Left renal cortex interstitium (tissue), 4 donors: ENCODE data around the gene TMEM35B. TPM values are rescaled to one million over a fixed set of nuclear protein-coding genes. Genes with fewer than 3 reads are reported as not detected.
A peak's percentile ranks its signal among the peaks of the same experiment; 100 is the strongest.
"Not testable (repeated sequence)": the region's sequence is repeated elsewhere in the genome, so short reads cannot be mapped to it uniquely, and the experiment has no call there.

ENCODE experiments used
- DNase-seq, 4 donors: peaks; one replicate each; pipeline ENCODE4 v3.0.0-alpha.2; 2013; ENCODE audit warnings: low read depth in 4 of 4, low spot score in 2 of 4, missing footprints in 1 of 4
- polyA plus RNA-seq, 4 donors: library from polyadenylated mRNA; unstranded; fragments of 120-200 nt; gene quantifications; one replicate each; pipeline ENCODE4 v1.2.1, GENCODE V29; 2013; ENCODE audit not compliant: insufficient read length in 4 of 4

The TMEM35B gene
- 10 to 100 TPM; 24.9 to 32.8 (median 30.5) TPM for polyA plus RNA-seq

- peak in 3 of 4 donors; percentile 23 to 42 (median 29) for DNase-seq
These were observed at the start of gene TMEM35B for GRCh38 chr1:34984793-34985608. Gene TMEM35B, minus strand, starts transcription at chr1:34985347. Its CDS starts 42 bp downstream, at chr1:34985305.

DNA sequence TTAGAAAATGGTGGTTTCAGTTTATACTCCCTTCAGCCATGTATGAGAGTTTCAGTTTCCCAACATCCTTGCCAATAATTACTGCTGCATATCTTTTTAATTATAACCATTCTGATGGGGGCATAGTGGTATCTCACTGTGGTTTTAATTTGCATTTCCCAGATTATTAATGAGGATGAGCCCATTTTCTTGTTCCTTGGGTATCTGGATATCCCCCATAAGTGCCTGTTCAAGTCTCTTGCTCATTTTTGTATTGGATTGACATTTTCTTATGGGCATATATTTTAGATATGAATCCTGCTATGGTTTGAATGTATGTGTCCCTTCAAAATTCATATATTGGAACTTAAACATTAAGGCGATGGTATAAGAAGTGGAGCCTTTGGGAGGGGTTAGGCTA, 48.2 kb upstream of the TMEM35B start:
- DNase-seq = no peak

DNA sequence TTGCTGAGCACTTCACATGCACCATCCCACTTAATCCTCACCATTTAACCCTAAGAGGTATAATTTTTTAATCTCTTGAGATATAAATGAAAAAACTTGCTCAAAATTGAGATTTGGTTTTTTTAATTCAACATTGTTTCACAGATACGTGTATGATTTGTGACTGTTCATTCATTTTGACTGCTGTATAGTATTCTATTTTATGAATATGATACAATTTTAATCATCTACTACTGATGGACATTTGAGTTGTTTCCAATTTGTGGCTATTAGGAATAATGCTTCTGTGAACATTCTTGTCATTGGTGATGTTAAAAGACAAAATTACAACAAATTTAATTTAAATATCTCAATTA, 47.2 kb upstream of the TMEM35B start:
- DNase-seq = no peak

DNA sequence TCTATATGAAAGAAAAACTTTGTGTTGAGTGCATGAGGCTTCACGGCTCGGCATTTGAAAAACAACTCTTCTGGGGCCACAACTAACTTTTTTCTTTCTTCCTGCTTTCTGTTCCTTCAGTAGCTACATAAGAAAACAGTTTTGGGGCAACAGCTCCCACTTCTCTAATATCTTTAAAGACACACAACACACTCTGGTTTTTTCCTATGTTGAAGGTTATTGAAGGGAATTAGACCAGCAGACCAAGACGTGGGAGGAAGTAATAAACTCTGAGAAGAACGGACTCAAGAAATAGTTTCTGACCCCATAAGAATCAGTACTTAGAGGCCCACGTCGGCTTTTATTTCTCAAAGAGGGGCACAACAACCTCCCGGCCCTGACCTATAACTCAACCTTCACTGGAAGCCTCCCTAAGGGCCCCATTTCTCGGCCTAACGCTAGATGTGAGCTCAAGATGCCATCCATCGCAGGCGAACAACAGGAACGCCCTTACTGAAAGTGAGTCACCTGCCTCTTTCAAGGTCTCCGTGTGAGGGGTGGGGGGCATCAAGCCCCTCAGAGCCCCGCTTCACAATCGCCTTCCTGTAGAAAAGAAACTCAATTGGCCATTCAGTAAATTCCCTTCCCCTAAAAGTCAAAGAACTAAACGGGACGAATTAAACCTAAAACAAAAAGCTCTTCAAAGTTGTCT, 45.8 kb upstream of the TMEM35B start:
- DNase-seq = peak in 3 of 4 donors; percentile 21 to 37 (median 23)

GRCh38 chr1:35030338-35030737, 45.2 kb upstream of the TMEM35B start:
- no peak for DNase-seq

DNA sequence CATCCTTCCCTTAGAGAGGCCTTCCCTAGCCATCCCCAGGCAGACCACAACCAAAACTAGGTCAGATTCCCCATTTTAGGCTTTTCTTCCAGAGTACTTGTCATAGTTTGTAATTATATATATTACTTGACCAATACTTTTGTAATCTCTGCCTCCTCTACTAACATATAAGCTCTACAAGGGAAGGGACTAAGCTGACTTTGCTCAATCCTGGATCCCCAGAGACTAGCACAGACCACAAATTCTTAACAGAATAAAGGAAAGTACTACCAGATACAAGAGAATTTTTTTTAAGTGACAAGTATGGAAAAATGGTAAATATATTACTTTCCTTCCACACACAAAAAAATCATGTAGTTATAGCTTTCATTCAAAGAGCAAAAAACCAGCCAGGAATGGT, 44.6 kb upstream of the TMEM35B start:
- no peak for DNase-seq

DNA sequence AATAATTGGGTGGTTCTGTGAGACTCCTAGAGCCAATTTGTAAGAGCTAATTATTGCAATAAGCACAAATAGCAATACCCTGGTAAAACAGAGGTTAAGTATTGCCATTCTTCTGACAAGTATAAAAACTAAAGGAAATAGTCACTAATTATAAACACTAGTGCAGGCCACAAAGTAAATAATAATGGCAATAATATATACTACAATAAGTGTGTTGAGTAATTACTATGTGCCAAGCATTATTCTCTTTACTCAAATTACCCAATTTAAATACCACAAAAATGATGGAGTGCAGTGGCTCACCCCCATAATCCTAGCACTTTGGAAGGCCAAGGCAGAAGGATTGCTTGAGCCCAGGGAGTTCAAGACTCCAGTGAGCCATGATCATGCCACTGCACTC, 31.3 kb upstream of the TMEM35B start:
- DNase-seq = no peak

DNA sequence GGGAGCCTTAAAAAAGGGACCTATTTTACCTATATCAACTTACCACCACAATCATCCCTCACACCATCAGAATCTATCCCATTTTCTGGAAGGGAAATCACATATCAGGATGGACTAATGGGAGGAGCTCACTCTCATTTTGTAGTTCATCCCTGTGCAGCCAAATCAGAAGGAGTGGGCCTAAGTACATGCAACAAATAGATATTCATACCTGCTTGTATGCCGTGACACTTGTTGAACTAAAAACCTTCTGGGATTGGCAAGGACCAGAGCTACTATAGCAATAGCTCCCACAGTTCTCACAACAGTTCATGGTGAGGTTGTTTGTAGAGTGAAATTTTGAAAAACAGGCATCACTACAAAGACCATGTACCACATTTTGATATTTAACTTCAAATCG, 29.3 kb upstream of the TMEM35B start:
- no peak for DNase-seq

- DNase-seq = no peak
These were observed 20.6 kb upstream of the TMEM35B start for GRCh38 chr1:35005711-35006110.

DNA sequence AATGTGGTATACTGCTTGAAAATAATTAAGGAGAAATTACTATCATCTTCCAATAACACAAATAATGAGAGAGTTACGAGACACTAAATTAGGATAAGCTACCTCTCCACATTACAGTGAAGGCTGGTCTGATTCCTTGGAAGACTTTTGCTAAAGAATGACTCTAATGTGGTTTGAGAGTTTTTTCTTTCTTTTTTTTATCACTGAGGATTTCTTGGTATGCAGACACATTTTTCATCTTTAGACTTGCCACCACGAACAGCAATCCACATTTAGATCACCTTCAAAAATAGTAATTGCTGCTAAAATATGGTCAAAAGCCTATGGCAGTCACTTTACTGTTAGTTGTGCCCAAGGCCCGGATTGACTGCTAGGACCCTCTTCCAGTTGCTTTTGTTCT, 16.6 kb upstream of the TMEM35B start:
- DNase-seq = no peak

DNA sequence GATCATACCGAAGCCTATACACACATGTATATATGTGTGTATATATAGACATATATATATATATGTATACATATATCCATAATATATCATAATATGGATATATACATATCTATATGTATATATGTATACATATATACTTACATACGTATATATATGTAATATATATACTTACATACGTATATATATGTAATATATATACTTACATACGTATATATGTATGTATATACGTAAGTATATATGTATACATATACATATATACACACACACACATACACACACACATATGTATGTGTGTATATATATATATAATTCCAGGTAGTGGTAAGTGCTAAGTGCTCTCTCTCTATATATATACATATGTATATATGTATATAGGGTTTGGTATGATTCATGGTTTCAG, 9.7 kb upstream of the TMEM35B start:
- DNase-seq = no peak

DNA sequence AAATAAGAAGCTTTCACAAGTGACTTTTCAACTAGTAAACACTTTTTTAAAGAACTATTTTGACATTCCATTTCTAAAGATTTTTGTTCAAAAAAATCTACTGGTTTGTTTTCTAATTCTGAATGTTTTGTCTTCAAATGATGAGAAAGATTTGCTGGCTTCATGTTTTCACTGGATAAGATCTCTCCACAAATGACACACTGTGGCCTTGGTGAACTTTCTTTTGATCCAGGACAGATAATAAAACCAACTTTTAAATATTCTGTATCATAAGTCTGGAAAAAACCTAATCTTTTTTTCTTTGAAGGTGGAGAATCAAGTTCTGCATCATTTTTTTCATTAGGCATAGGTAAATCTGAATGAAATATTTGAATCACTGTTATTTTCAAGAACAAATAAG, 3.4 kb upstream of the TMEM35B start:
- DNase-seq = no peak

- DNase-seq = no peak
These were observed 3.0 kb upstream of the TMEM35B start for GRCh38 chr1:34988147-34988546.

- DNase-seq = no peak
These were observed 1.9 kb upstream of the TMEM35B start for GRCh38 chr1:34987018-34987417.

- not testable (repeated sequence) for DNase-seq
These were observed 410 bp upstream of the TMEM35B start for GRCh38 chr1:34985609-34985904.

GRCh38 chr1:34984435-34984792, 733 bp downstream of the TMEM35B start:
- peak in 1 of 4 donors; percentile 21 for DNase-seq

DNA sequence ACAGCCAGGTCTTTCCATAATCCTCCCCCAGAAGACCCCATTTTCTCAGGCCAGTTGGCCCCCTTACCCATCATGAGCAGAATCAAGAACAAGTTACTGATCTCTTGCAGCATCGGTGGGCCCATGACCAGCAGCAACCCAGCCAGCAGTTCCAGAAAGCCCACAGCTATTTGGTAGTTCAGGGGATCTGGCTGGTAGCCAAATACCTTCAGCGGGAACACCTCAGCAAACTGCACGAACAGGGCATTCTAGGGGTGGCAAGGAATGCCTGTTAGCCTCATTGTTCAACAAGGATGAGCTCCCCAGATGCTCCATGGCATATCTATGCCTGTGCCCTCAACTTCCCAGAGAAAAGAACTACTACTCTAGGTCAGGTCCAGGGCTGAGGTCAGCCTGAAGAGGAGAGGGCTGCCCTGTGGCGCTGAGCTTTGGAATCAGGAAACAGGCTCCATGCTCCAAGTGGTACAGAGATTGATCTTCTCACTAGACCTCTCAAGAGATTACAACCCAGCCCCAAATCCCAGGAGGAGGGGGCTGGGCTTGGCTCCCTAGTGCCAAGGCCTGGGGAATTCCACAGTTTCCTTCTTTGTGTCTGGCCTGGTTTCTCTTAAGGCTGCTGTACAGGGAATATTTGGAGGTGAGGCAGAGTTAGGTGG, 1.3 kb downstream of the TMEM35B start:
- no peak for DNase-seq

- DNase-seq = no peak
These were observed 2.2 kb downstream of the TMEM35B start for GRCh38 chr1:34982820-34983376.

DNA sequence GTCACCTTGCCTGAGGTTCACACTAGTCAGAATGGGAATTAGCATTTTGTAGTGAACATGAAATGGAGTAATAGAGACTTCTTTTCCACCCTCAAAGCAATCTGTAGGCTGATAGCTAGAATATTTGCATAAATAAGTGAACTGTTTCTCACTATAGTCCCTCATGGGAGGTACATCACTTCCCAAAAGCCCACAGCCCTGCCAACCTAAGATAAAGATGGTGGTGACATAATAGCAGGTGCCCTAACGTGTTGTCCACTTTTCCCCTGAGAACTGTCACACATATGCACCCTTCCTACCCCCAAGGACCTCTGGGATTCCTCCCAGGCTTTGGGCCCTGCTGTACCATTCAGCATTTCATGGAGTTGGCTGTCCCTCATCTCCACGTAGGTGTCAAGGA, 4.4 kb downstream of the TMEM35B start:
- no peak for DNase-seq

DNA sequence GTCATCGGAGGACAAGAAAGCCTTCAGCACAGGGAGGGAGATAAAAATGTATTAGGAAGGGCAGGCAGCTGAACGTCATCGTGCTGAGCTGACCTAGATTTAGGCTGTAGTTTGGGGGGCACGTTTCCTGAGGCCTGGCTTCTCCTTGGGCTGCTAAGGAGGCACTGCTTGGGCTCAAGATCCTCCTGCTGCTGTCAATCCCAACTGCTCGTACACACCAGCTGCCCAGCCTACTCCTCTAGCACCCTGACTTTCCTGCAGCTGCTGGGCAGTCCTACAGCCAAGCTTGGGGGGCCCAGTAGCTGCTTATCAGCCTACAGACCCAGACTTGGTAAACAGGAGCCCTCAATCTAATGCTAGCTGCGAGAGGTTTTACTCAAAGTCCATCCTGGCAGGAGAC, 6.2 kb downstream of the TMEM35B start:
- DNase-seq = no peak

DNA sequence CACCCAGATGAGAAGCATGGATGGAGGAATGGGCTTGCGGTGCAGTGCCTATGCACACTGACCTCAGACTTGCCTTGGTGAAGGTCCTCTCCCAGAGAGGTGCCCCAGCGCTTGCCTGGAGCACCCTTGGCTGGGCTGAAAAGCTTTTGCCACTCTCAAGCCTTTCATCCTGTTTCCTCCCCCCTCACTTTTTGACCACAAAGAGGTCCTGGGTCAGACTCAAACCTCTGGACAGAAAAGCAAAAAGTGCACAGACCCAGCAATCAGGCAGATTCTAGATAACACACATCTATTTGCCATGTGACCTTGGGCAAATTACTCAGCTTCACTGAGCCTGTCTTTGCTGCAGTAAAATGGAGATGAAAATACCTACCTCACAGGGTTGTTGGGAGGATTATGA, 7.3 kb downstream of the TMEM35B start:
- no peak for DNase-seq

GRCh38 chr1:34977210-34977471, 8.0 kb downstream of the TMEM35B start:
- no peak for DNase-seq
